GM23338 (cell line): Measurements from ENCODE around the gene DDX27.

Experiments
- EZH2 ChIP-seq: fragments of 200-600 bp; sonication (generic); IDR thresholded peaks from one replicate; pipeline ENCODE4 v1.8.0; 2017; ENCODE audit warnings: antibody characterized with exemption, mild to moderate bottlenecking, low read depth; ENCODE audit not compliant: unreplicated experiment
- POLR2AphosphoS5 ChIP-seq: IDR thresholded peaks from 2 replicates; pipeline ENCODE4 v1.6.1; 2016; ENCODE audit warnings: antibody characterized with exemption, low read depth
- TF ChIP-seq, protein P1 (sequence below), 2 experiments: fragments of 200-600 bp in 1 of 2; sonication (generic) in 1 of 2; conservative IDR thresholded peaks; 2 replicates each; pipeline versions ENCODE4 v1.5.1 to v1.6.1; 2016 to 2017; ENCODE audit warnings: antibody characterized with exemption in 2 of 2, low read depth in 2 of 2, mild to moderate bottlenecking in 2 of 2, moderate library complexity in 1 of 2

DNA sequence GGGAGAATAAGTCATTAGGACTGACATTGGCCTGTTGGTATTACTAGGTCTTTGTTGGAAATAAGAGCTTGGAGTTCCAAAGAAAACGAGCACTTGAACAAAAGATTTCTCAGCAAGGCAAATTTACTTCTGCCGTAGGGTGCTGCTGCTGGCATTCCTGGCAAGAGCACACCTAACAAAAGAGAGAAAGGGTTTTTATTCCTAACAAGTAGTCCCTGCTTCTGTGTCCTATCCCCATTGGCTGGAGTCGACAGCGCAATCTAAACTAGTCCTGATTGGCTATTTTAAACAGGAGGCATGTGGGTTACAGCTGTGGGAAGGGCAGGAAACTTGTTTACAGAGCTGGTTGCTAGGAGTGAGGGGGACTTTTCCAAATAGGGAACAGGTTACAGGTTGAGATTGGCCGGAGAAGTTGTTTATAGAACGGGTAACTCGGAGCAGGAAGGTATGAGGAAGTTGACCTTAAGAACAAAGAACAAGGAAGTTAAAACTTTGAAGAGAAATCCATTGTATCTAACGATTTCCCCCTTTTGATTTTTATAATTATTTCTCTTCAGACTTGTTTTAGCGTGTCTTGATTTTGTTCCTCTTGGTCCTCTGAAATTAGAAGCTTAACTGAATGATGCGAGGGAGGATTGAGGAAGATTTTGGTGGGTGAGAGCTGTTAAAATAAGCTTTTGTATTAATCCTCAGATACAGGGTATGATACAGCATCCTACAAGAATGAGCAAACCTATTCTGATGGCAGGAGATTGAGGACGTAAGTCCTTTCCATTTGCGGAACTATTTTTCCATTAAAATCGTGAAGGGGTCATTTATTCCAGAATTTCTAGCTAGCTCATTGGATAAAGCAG, 62.1 kb downstream of the DDX27 start:
- TF ChIP-seq, protein P1, sequence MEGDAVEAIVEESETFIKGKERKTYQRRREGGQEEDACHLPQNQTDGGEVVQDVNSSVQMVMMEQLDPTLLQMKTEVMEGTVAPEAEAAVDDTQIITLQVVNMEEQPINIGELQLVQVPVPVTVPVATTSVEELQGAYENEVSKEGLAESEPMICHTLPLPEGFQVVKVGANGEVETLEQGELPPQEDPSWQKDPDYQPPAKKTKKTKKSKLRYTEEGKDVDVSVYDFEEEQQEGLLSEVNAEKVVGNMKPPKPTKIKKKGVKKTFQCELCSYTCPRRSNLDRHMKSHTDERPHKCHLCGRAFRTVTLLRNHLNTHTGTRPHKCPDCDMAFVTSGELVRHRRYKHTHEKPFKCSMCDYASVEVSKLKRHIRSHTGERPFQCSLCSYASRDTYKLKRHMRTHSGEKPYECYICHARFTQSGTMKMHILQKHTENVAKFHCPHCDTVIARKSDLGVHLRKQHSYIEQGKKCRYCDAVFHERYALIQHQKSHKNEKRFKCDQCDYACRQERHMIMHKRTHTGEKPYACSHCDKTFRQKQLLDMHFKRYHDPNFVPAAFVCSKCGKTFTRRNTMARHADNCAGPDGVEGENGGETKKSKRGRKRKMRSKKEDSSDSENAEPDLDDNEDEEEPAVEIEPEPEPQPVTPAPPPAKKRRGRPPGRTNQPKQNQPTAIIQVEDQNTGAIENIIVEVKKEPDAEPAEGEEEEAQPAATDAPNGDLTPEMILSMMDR (conservative IDR thresholded peaks at IDR 0.05; ENCODE audit: low read depth in 2 of 2), result no peak
- TF ChIP-seq EZH2, result no peak
- TF ChIP-seq POLR2AphosphoS5, result no peak
